Gastrocnemius medialis (tissue), 4 donors: Measurements from ENCODE around the gene FBXW2. TPM values are rescaled to one million over a fixed set of nuclear protein-coding genes. Genes with fewer than 3 reads are reported as not detected.

Source experiments
- ATAC-seq, 2 donors: fragments of 150-250 bp; one replicate each; pipeline ENCODE4 v1.9.1; 2016
- DNase-seq, 2 donors: peaks; one replicate each; pipeline ENCODE4 v3.0.0-alpha.2; 2019
- H3K27ac ChIP-seq, 4 donors: fragments of 200-600 bp; sonication (generic); 1 replicate in 1 of 4; 2 replicates in 3 of 4; pipeline ENCODE4 v1.5.1; 2016 to 2018; ENCODE audit warnings: mild to moderate bottlenecking in 2 of 4, moderate library complexity in 1 of 4
- H3K27me3 ChIP-seq, 3 donors: fragments of 200-600 bp; sonication (generic) in 2 of 3; 1 replicate in 1 of 3; 2 replicates in 2 of 3; pipeline versions ENCODE4 v1.5.1 to v1.6.0; 2016 to 2019; ENCODE audit warnings: mild to moderate bottlenecking in 1 of 3, moderate library complexity in 1 of 3
- H3K36me3 ChIP-seq, 2 donors: fragments of 200-600 bp; sonication (generic) in 1 of 2; one replicate each; pipeline ENCODE4 v1.5.1; 2017 to 2018
- H3K4me1 ChIP-seq, 2 donors: fragments of 200-600 bp; sonication (generic) in 1 of 2; one replicate each; pipeline ENCODE4 v1.5.1; 2016 to 2017; ENCODE audit warnings: mild to moderate bottlenecking in 2 of 2
- H3K4me3 ChIP-seq, 4 donors: fragments of 200-600 bp; sonication (generic) in 3 of 4; 1 replicate in 1 of 4; 2 replicates in 3 of 4; pipeline ENCODE4 v1.5.1; 2016 to 2019; ENCODE audit warnings: mild to moderate bottlenecking in 2 of 4
- H3K9me3 ChIP-seq, 3 donors: fragments of 200-600 bp; sonication (generic) in 2 of 3; 1 replicate in 1 of 3; 2 replicates in 2 of 3; pipeline ENCODE4 v1.5.1; 2016 to 2019
- POLR2A ChIP-seq, 2 donors: fragments of 450-650 bp; IDR thresholded peaks; one replicate each; pipeline ENCODE4 v1.6.1; 2017; ENCODE audit warnings: antibody characterized with exemption in 2 of 2, mild to moderate bottlenecking in 2 of 2, moderate library complexity in 2 of 2
- in situ Hi-C, 4 donors: fragments of 200-750 bp; cut with MboI; loops; one replicate each; pipeline versions ENCODE4 v1.15.0 to v1.8.0; 2017; ENCODE audit warnings: low sequenced_read_pairs in 4 of 4
- intact Hi-C: fragments of 100-400 bp; cut with DNase I; formaldehyde crosslinking; loops from one replicate; pipeline ENCODE4 v1.15.1; 2023; ENCODE audit warnings: low total_unique reads
- total RNA-seq, 4 donors: library from RNA; depleted of rRNA; stranded (reverse); fragments of >200 nt; gene quantifications; one replicate each; pipeline versions ENCODE4 v1.1.0 to v1.2.3, GENCODE V29; 2016
- TF ChIP-seq, protein P1 (sequence below), 5 experiments: fragments of 450-650 bp in 3 of 5; fragments of 200-600 bp in 2 of 5; sonication (generic) in 2 of 5; IDR thresholded peaks in 4 of 5; conservative IDR thresholded peaks in 1 of 5; 1 replicate in 4 of 5; 2 replicates in 1 of 5; pipeline ENCODE4 v1.5.1; 2016 to 2019; ENCODE audit warnings: antibody characterized with exemption in 5 of 5, mild to moderate bottlenecking in 3 of 5, moderate library complexity in 3 of 5

FBXW2 gene
- 10 to 100 TPM; 17.0 to 20.0 (median 19.0) TPM for total RNA-seq

- intact Hi-C loops (loop anchor here (1.0 to 5.0 kb wide), 4 partner anchors 50 to 211 kb away; partner anchors contain the start of genes CDK5RAP2, MEGF9 and PSMD5), in situ Hi-C loops (no loop called here)
- TF ChIP-seq, protein P1, sequence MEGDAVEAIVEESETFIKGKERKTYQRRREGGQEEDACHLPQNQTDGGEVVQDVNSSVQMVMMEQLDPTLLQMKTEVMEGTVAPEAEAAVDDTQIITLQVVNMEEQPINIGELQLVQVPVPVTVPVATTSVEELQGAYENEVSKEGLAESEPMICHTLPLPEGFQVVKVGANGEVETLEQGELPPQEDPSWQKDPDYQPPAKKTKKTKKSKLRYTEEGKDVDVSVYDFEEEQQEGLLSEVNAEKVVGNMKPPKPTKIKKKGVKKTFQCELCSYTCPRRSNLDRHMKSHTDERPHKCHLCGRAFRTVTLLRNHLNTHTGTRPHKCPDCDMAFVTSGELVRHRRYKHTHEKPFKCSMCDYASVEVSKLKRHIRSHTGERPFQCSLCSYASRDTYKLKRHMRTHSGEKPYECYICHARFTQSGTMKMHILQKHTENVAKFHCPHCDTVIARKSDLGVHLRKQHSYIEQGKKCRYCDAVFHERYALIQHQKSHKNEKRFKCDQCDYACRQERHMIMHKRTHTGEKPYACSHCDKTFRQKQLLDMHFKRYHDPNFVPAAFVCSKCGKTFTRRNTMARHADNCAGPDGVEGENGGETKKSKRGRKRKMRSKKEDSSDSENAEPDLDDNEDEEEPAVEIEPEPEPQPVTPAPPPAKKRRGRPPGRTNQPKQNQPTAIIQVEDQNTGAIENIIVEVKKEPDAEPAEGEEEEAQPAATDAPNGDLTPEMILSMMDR (IDR thresholded peaks at IDR 0.05 in 4 of 5, conservative IDR thresholded peaks at IDR 0.05 in 1 of 5): peak in 2 of 5 experiments; percentile 18
- peak; percentile 79 to 85 for TF ChIP-seq POLR2A (IDR thresholded peaks at IDR 0.05)
- Histone ChIP-seq H3K27ac (peak within 1 kb of the TSS; percentile 84 to 95 (median 92)), H3K36me3 (peaks cover 0 to 4% of the 10 kb centered on the region in 2 donors), H3K27me3 (no peaks in the 10 kb centered on the region), H3K4me3 (peak within 1 kb of the TSS; percentile 85 to 98 (median 94)), H3K9me3 (no peaks in the 10 kb centered on the region), H3K4me1 (peaks cover 33% of the 10 kb centered on the region in 2 donors)
- peak; percentile 97 to 99 for ATAC-seq
- peak; percentile 85 to 88 for DNase-seq
Observed at GRCh38 chr9:120792898-120793765, at the start of gene FBXW2. Gene FBXW2, minus strand, starts transcription at chr9:120793416. Its CDS starts 5,158 bp downstream, at chr9:120788258.

DNA sequence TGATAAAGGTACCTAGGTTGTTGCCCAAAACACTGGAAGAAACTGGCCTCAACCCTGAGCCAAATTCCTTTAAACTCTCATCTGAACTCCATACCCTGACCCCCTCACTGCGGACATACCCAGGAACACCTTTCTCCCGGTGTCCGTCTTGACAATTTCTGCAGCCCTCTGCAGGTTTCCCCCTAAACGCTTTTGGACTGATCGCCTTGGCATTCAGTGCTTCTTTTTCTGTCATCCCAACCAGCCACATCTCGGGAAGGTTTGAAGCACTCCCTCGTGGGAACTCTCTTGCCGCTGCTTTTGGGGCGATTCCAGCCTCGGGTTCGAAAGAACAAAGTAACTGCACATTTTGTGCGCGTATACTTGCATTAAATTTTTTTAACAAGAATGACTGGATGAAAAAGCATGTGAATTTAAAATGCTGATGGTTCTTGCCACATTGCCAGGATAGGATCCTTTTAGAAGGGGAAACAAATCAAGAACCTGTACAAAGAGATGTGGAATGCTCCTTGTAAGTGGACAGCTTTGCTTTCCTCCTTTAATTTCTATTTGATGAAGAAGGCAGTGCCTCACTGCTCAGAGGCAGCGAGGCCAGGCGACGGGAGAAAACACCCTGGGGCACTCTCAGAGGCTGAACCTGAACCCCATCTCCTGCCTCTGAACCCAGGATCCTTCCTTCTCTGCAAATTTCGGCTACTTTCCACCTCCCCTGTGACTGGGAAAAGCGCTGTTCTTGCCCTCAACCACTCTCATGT lies 48.9 kb upstream of the FBXW2 start:
- in situ Hi-C loops (no loop called here), intact Hi-C loops (loop anchor here (2.0 to 10.0 kb wide), 2 partner anchors 49 to 257 kb away; partner anchors contain the start of genes CDK5RAP2 and FBXW2)
- Histone ChIP-seq H3K36me3 (no peaks in the 10 kb centered on the region), H3K27ac (peak overlapping the region; percentile 90 to 96 (median 91)), H3K27me3 (no peaks in the 10 kb centered on the region), H3K9me3 (no peaks in the 10 kb centered on the region), H3K4me1 (peaks cover 16 to 21% of the 10 kb centered on the region in 2 donors), H3K4me3 (peak overlapping the region; percentile 79 to 91 (median 81))
- ATAC-seq (peak; percentile 11 to 12), DNase-seq (no peak)
- TF ChIP-seq POLR2A (IDR thresholded peaks at IDR 0.05): no peak
- TF ChIP-seq, protein P1 (IDR thresholded peaks at IDR 0.05 in 4 of 5, conservative IDR thresholded peaks at IDR 0.05 in 1 of 5): no peak

- Histone ChIP-seq H3K4me3 (no peak overlapping the region), H3K36me3 (no peaks in the 10 kb centered on the region), H3K27ac (no peak overlapping the region), H3K4me1 (peaks cover 12 to 21% of the 10 kb centered on the region in 2 donors), H3K27me3 (no peaks in the 10 kb centered on the region), H3K9me3 (no peaks in the 10 kb centered on the region)
- in situ Hi-C loops: no loop called here
- ATAC-seq (no peak), DNase-seq (no peak)
- TF ChIP-seq, protein P1 (IDR thresholded peaks at IDR 0.05 in 4 of 5, conservative IDR thresholded peaks at IDR 0.05 in 1 of 5): no peak
- no peak for TF ChIP-seq POLR2A (IDR thresholded peaks at IDR 0.05)
- intact Hi-C loops: no loop called here
Observed at GRCh38 chr9:120839146-120839545, 45.9 kb upstream of the FBXW2 start.

DNA sequence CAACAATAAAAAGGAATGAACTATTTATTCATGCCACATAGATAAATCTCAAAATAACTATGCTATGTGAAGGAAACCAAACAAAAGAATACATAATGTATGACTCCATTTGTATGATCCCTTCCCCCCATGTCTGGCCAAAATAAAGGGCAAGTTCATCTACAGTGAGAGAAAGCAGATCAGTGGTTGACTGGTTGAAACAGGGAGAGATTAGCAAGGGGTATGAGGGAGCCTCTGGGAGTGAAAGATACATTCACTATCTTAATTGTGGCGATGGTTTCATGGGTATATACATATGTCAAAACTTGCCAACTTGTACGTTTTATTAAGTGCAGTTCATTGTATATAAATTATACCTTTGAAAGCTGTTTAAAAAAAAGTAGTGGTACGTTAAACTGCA lies 44.7 kb upstream of the FBXW2 start:
- Histone ChIP-seq H3K4me3 (no peak overlapping the region), H3K27ac (no peak overlapping the region), H3K4me1 (peaks cover 6 to 14% of the 10 kb centered on the region in 2 donors), H3K9me3 (no peaks in the 10 kb centered on the region), H3K27me3 (no peaks in the 10 kb centered on the region), H3K36me3 (peaks cover 0 to 4% of the 10 kb centered on the region in 2 donors)
- in situ Hi-C loops: no loop called here
- ATAC-seq (no peak), DNase-seq (no peak)
- intact Hi-C loops: no loop called here
- no peak for TF ChIP-seq POLR2A (IDR thresholded peaks at IDR 0.05)
- TF ChIP-seq, protein P1 (IDR thresholded peaks at IDR 0.05 in 4 of 5, conservative IDR thresholded peaks at IDR 0.05 in 1 of 5): no peak
